Stimulated activated CD8-positive, alpha-beta memory T cell treated with anti-CD3 and anti-CD28 coated beads, Interleukin-15, amount 100 ng/mL, for 24 hours (primary cell): ENCODE measurements around the gene CCDC154.
"Not testable (repeated sequence)": the region's sequence is repeated elsewhere in the genome, so short reads cannot be mapped to it uniquely, and the experiment has no call there.

Experiments used
- DNase-seq: peaks from one replicate; pipeline ENCODE4 v3.0.0-alpha.2; 2020; ENCODE audit warnings: low read depth

The CCDC154 gene

GRCh38 chr16:1472974-1473373 lies 28.6 kb upstream of the CCDC154 start:
- no peak for DNase-seq

GRCh38 chr16:1471569-1472194 lies 27.3 kb upstream of the CCDC154 start:
- DNase-seq, result no peak

GRCh38 chr16:1470481-1471251 lies 26.3 kb upstream of the CCDC154 start:
- no peak for DNase-seq

- no peak for DNase-seq
Observed at GRCh38 chr16:1469693-1470201, 25.4 kb upstream of the CCDC154 start.

- not testable (repeated sequence) for DNase-seq
Observed at GRCh38 chr16:1469141-1469540, 24.8 kb upstream of the CCDC154 start.

- no peak for DNase-seq
Observed at GRCh38 chr16:1468426-1468810, 24.1 kb upstream of the CCDC154 start.

DNA sequence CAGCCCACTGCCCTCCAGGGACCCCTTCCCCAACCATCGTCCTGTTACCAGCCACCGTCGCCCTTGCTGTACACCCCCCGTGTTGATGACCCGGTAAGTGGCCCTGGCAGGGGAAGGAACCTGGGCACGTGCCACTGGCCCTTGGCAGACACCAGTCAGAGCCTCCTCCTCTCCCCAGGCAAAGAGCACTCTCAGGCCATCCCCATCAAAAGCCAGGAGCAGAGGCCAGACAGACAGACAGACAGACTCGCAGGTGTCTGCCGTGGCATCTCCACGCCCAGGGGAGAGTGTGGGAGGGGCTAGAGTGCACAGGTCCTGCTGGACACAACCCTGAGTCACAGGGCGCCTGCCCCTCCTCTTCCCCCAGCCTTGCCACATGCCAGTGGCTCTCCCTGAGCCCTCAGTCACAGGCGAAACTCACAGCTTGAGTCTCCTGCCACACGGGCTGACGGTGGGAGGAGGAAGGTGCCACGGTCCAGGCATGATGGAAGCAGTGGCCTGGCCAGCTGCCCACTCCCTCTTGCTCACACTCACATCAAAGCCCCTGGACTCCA lies 22.7 kb upstream of the CCDC154 start:
- no peak for DNase-seq

DNA sequence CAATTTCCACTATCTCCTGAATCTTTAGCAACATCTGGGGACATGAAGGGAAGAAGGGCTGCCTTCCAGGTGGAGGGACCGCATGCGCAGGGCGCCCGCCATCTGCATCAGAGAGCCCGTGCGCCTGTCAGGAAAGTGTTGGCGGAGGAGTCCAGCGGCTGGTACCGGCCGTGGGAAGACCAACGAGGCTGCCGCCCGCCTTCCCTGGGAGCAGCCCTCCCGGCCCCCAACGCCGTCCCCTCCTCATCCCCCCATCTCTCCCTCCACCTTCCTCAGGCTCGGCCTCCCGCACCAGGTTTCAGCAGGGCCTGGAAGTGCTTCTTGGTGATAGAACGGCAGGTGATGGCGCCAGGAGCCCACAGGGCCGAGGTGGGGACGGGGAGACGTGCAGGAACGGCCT lies 21.7 kb upstream of the CCDC154 start:
- no peak for DNase-seq

GRCh38 chr16:1465567-1465915 lies 21.2 kb upstream of the CCDC154 start:
- no peak for DNase-seq

GRCh38 chr16:1464894-1465566 lies 20.7 kb upstream of the CCDC154 start:
- DNase-seq, result no peak

GRCh38 chr16:1464196-1464893 lies 20.0 kb upstream of the CCDC154 start:
- DNase-seq, result no peak

DNA sequence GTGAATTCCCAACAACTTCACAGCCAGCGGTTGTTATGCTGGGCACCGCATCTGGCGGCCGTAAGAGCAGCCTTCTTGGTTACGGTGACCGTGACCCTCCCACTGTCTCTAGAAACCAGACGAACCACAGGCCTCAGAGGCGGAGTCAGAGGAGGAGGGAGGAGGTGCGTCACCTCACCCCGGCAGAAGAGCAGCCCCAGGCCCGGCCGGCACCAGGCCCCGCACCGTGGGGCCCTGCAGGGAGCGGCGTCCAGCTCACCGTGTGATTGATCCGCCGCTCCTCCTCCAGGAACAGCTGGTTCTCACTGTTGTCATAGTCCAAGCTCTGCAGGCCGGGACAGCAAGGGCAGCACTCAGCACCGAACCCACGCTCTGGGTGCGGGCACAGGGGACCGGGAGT lies 16.8 kb upstream of the CCDC154 start:
- no peak for DNase-seq

GRCh38 chr16:1460602-1461138 lies 16.3 kb upstream of the CCDC154 start:
- no peak for DNase-seq

DNA sequence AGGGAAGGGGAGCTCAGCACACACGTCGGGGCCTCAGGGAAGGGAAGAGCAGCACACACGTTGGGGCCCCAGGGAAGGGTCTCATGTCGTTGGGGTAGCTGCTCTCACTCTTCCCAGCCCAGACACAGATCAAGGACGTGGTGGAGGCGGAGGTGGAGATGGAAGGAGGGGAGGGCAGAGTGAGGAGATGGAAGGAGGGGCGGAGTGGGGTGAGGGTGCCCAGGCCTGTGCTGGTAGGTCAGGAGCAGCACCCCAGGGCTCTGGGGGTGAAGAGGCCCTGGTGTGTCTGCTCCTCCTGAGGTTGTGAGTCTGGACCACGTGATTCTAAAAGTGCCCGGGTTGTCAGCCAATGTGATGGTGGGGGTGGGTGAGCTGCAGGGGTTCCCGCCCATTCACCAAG lies 15.6 kb upstream of the CCDC154 start:
- DNase-seq, result no peak

DNA sequence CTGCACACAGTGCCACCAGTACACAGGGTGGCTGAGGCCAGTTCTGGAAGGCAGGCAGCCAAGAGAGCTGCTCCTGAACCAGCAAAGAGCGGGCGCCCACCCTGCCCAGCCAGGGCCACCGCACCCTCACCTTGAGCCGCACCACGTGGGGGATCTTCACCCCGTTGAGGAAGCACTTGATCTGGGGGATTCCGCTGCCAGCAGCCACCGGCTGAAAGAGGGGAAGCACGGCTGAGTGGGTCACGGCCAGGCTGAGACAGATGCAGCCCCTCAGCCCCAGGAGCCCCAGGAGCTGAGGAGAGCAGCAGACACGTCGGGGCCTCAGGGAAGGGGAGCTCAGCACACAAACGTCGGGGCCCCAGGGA lies 14.6 kb upstream of the CCDC154 start:
- DNase-seq, result no peak

DNA sequence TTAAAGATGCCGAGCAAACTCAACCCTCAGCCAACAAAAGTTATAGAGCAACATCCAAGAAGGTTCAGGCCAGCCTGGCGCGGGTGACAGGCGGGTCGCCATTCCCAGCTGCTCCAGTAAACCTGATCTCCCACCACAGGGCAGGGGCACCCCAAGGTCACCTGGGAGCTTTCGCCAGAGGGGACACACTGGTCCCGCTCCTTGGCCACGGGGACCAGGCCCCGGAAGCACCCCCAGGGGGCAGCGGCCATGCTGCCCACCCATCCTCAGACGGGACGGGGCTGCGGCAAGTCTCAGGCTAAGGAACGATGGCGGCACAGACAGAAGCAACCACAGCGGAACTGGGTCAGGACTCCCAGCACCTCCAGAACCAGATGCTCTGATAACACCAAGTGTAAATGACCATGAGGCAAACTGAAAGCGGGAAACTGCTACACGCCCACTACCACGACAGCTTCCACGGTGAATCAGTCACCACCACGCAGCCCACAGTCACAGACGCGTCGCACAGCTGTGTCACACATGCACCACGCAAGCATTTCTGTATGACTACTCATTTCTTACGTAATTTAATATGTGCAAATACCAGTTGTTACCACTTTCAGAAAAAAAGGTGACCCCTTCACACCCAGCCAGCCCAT lies 14.1 kb upstream of the CCDC154 start:
- DNase-seq, result no peak

GRCh38 chr16:1457489-1458245 lies 13.3 kb upstream of the CCDC154 start:
- no peak for DNase-seq

DNA sequence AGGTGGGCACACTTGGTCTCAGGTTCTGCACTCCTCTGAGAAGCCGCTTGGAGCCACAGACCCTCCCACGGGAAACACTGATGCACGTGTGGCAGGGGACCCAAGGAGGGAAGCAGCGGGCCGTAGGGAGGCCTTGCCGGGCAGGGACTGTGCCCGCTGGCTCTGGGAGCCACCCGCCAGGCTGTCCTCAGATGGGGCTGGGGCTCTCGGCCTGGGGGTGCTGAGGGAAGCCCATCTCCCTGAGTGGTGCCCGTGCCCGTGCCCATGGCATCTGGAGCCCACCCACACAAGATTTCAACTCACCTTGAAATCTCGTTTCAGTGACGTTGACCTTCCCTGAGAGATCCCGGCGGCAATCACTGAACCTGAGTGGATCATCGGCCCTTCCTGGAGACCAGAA lies 12.6 kb upstream of the CCDC154 start:
- no peak for DNase-seq

GRCh38 chr16:1455190-1456171 lies 11.1 kb upstream of the CCDC154 start:
- DNase-seq, result no peak

DNA sequence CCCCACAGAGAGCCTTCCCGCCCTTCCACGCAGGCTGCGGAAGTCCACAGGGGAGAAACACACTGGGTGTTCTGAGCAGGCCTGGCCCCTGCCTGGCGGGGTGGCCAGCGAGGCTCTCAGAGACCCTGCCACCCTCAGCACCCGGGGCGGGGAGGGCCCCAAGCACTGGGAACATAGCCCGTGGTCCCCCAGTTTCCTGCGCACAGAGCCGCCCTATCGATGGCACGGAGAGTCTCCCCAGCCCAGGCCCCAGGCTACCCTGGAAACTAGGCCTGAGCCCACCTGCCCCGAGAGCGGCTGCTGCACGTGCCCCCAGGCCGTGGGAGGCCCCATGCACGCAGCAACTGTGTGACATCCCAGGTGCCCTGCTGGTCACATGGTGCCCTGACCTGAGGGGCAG lies 10.2 kb upstream of the CCDC154 start:
- no peak for DNase-seq
